GM19193 (cell line): ENCODE data around the gene TRPC4.

Experiments used
- POLR2A ChIP-seq: IDR thresholded peaks from 4 replicates; pipeline ENCODE4 v1.6.1; 2011; ENCODE audit not compliant: insufficient read depth, insufficient read length; ENCODE audit errors: extremely low read depth

Gene TRPC4

DNA sequence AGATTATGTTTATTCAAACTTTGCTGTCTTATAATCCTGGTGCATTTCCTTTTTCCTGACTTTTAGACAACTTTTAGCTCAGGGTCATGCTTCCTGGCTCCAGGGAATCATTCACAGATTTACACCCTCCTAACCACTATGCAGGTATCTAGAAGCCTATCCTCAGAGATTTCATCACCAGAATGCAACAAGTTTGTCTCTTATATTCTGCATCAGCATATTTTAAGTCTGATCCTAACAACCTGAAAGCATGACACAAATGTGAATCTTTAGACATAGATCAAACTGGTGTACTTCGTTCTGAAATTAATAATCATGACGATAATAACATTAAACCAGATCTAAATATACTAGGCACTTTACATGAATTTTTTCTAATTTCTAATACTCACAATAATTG, 100.0 kb downstream of the TRPC4 start:
- no peak for TF ChIP-seq POLR2A

DNA sequence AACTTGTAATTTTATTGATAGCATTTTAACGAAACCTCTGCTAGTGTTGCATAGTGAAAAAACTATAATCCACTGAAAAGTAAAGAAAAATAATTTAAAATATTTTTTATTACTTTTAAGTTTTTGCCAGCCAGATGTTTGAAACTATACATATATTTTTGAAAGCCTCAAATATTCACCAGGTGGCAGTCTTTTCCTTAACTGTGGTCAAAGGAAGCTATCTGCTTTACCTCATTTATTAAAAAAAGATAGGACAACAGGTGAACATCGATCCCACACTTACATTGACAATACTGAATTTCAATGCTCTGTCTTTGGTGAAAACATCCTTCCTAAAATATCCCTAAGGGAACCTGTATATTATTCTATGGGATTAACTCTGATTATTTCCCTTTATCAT, 100.5 kb downstream of the TRPC4 start:
- TF ChIP-seq POLR2A, result no peak

GRCh38 chr13:37766502-37766901, 103.1 kb downstream of the TRPC4 start:
- TF ChIP-seq POLR2A, result no peak

DNA sequence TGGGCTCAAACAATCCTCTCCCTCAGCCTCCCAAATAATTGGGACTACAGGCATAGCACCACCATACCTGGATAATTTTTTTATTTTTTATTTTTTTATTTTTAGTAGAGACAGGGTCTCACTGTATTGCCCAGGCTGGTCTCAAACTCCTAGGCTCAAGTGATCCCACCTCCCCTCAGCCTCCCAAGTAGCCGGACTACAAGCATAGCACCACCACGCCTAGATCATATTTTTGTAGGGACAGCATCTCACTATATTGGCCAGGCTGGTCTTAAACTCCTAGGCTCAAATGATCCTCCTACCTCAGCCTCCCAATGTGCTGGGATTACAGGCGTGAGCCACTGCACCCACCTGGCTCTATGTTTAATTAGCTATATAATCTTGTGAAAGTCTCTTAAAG, 114.2 kb downstream of the TRPC4 start:
- no peak for TF ChIP-seq POLR2A

GRCh38 chr13:37753776-37754175, 115.8 kb downstream of the TRPC4 start:
- no peak for TF ChIP-seq POLR2A

DNA sequence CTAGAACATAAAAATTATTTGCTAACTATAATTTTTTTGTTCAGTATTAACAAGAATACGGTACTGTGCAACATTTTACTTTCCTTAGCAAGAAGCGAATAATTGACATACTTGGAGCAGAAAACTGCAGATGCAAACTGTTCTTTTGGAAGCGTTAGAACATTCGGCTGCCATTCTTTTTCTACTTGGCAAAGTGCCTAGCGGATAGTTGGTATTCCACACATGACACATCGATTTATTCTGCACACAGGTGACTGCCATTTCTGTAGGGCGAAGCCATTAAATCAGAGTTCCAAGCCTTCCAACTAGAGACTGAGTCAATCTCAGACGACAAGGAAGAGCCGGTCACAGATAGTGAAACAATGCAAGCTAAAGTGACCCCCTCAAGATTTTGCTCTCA, 117.4 kb downstream of the TRPC4 start:
- no peak for TF ChIP-seq POLR2A

- no peak for TF ChIP-seq POLR2A
These were observed 118.5 kb downstream of the TRPC4 start for GRCh38 chr13:37751025-37751424.

GRCh38 chr13:37748913-37749312, 120.7 kb downstream of the TRPC4 start:
- no peak for TF ChIP-seq POLR2A

DNA sequence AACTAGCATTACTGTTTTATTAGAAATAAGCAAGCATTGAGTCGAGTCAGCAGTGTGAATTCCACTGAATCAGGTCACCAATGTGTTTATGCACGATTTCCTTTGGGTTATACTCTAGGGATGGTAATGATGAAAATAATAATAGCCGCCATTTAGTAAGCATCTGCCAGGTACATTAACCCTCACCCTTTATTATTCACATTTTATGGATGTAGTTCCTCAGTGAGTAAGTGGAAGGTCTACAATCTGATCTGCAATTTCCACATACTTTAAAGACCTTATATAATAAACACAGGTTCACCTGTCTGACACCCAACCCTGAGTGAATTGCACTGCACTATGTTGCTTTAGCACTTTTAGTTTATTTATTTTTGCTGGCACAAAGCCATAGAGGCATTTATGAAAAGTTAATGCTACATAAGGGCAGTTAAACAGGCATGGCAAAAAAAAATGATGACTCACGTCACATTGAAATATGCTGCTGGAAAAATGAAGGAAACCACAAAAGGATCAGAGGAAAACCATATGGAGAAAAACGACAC, 122.4 kb downstream of the TRPC4 start:
- no peak for TF ChIP-seq POLR2A

GRCh38 chr13:37741536-37741935, 128.0 kb downstream of the TRPC4 start:
- TF ChIP-seq POLR2A, result no peak

DNA sequence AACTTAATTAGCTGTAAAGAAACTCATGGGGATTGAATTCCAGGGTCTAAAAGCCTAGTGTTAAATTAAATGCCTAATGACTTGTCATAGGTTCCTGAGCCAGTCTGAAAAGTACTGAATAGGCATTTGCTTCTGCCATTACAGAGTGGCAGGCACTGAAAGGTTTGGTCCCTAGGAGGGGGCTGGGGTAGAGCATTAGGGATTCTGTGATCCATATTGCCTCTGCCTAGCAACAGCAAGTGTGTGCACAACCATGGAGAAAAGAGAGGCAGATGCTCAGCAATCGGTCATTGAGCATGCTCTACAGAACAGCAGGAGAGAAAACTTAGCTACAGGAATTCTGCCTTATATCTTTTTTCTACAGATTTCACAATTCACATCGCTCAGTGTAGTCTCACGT, 133.5 kb downstream of the TRPC4 start:
- TF ChIP-seq POLR2A, result no peak

DNA sequence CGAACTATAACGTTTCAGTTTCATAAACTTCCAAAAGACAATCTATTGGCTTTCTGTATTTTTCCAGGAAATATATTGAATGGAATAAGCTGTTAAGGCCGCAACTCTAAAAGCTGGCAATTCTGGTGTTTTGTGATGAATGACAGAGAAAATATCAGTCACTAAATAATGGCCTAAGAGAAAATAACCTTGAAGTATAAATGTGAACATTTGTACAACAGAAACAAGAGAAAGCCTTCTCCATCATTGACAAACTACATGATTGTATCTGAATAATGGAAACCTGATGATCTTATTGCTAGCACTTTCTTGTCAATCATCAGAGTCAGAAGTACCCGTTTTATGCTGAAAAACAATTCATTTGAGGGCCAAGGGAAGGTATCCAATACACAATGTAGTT, 134.3 kb downstream of the TRPC4 start:
- TF ChIP-seq POLR2A, result no peak

DNA sequence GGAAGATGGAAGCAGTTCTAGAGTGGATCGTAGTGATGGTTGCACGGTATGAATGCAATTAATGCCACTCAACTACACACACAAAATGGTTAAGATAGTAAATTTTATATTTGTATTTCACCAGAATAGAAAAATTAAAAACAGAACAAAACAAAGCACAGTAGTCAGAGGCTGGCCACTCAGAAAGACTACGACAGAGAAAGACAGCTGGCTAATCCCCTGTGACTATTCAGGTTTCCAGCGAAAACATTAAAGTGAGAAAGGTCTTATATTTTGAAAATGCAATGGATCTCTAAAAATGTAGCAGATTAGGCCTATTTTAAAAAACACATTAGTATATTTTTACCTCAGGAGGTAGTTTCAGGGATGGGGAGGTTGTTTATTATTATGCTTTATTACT, 139.7 kb downstream of the TRPC4 start:
- no peak for TF ChIP-seq POLR2A

DNA sequence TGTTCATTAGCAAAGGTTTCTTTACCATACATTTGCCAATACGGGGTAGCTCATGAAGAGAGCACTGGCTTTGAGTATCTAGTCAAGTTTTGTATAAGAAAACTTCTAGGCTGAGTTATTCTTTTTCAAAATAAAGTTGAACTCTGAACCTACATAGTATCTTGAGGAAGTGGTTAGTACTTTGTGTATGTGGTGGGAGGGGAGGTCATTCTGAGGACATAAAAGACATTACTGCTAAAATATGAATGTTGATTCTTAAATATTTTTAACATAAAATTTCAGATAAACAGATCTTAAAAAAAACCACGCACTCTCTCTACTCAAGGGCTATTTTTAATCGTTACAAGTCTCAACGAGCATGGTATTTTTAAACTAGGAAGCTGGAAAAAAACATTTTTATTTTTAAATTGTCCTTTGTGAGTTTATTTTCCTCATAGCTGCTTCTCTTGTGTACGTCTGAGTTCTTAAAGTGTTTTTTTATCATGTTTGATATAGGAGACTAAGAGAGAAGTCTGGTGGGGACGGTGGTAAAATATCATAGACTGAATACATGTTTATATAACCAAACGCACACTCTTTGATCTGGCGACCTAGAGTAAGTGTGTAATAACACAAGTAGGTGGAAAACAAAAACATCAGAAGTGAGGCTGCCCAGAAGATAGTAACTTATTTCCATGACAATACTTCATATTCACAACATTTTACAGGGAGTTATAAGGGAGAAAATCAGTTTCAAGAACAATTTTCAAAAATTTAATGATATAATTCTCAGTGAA, 153.0 kb downstream of the TRPC4 start:
- TF ChIP-seq POLR2A, result no peak

DNA sequence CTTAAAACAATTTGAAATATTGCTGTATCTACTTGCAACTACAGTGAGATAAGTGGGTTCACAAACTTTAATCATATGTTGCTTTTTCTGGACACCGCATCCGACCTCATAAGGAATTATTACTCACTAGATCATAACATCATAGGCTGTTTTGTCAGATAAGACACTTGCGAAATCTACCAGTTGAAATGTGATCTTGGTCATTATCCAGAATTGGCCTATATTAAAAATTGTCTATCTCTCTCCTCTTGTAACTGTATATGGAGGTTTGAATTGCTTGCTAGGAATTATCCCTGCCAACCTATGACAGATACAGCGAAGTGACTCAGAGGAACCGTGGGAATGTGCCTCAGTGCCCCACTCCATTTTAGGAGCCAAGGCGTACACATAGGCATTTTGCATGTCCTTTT, 154.0 kb downstream of the TRPC4 start:
- no peak for TF ChIP-seq POLR2A

- TF ChIP-seq POLR2A, result no peak
These were observed 160.3 kb downstream of the TRPC4 start for GRCh38 chr13:37709318-37709717.
